Measurements from ENCODE around the gene PTGES3. TPM values are rescaled to one million over a fixed set of nuclear protein-coding genes. Genes with fewer than 3 reads are reported as not detected.

Gene PTGES3
- total and polyA plus RNA-seq, 2 experiments from 2014 or later, result 334 to 442 TPM

GRCh38 chr12:56676851-56677580, 11.1 kb downstream of the PTGES3 start (continued):
- TF ChIP-seq ZNF462 (CRISPR knock-in tag; IDR thresholded peaks at IDR 0.05), result no peak
- TF ChIP-seq NANOG (IDR thresholded peaks at IDR 0.05; ENCODE audit: borderline replicate concordance), result no peak
- no peak for TF ChIP-seq JUNB (IDR thresholded peaks at IDR 0.05; ENCODE audit: unreplicated experiment)
- no peak for TF ChIP-seq ETS1 (IDR thresholded peaks at IDR 0.05)
- no peak for TF ChIP-seq ZNF114 (CRISPR knock-in tag; IDR thresholded peaks at IDR 0.05)
- no peak for TF ChIP-seq STAT1 (IDR thresholded peaks at IDR 0.05; ENCODE audit: unreplicated experiment)
- no peak for TF ChIP-seq ZNF331 (CRISPR knock-in tag; IDR thresholded peaks at IDR 0.05; ENCODE audit: low read depth)

DNA sequence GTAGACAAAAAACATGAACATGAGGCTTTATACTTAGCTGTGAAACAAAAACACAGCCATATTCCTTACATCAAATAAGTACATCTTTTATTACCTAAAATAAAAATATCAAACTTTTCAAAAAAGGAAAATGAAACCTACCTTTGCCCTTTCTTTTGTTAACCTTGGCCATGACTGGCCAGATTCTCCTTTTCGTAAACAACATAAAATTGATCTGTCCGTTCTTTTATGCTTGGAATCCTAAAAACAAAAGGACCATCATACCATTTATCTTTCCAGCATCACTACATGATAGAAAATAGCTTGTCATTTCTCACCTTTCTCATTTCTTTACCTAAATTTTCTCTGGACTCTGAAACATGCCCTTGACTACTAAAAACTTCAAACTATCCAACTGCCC, 16.5 kb downstream of the PTGES3 start:
- Mint-ChIP-seq H3K36me3 (ENCODE audit: low read depth) (peaks cover 83% of the 10 kb centered on the region), H3K4me3 (no peak overlapping the region), H3K27me3 (ENCODE audit: insufficient read depth, low read depth, poor library complexity) (no peaks in the 10 kb centered on the region), H3K4me1 (peaks cover 4% of the 10 kb centered on the region), H3K27ac (no peak overlapping the region), H3K9me3 (no peaks in the 10 kb centered on the region)
- Histone ChIP-seq H3K4me3 (no peak overlapping the region), H3K9me2 (ENCODE audit: insufficient read depth) (no peaks in the 10 kb centered on the region), H2AFZ (no peak overlapping the region), H3K79me2 (replicated peaks; ENCODE audit: insufficient read depth) (peaks cover 74% of the 10 kb centered on the region), H3K4me2 (no peak overlapping the region), H3K36me3 (ENCODE audit: insufficient read depth) (peaks cover 55% of the 10 kb centered on the region), H4K20me1 (replicated peaks; ENCODE audit: insufficient read depth) (peaks cover 49% of the 10 kb centered on the region), H3K4me1 (ENCODE audit: insufficient read depth) (no peaks in the 10 kb centered on the region; the same call in 1 of the 2 replicates), H3F3A (replicated peaks; ENCODE audit: low read depth) (peaks cover 11% of the 10 kb centered on the region), H3K27ac (ENCODE audit: low read depth) (no peak overlapping the region), H3K27me3 (ENCODE audit: insufficient read depth) (no peaks in the 10 kb centered on the region)
- DNase-seq (ENCODE audit: low spot score), result no peak
- ATAC-seq, result no peak
- TF ChIP-seq EZH2 (IDR thresholded peaks at IDR 0.05; ENCODE audit: low read depth, unreplicated experiment) (no peak), ZNF114 (CRISPR knock-in tag; IDR thresholded peaks at IDR 0.05) (no peak), CTCF (conservative IDR thresholded peaks at IDR 0.05; ENCODE audit: low read depth in 2 of 2) (no peak), ETS1 (IDR thresholded peaks at IDR 0.05) (no peak)

Data from GM23338 (cell line).